ENCODE data around the gene KCNC3. TPM values are rescaled to one million over a fixed set of nuclear protein-coding genes. Genes with fewer than 3 reads are reported as not detected.

Gene KCNC3
- polyA plus RNA-seq, 1 experiment: not detected

GRCh38 chr19:50272263-50272897 is 56.8 kb downstream of the KCNC3 start:
- DNase-seq (ENCODE audit: low read depth, low spot score): no peak
- ChIA-PET CTCF (no interaction called here), POLR2A (no interaction called here)
- Histone ChIP-seq H3K4me3 (ENCODE audit: low read depth, low read length) (no peak overlapping the region), H3K27me3 (ENCODE audit: control insufficient read depth, insufficient read depth, low read length) (no peaks in the 10 kb centered on the region), H3K27ac (ENCODE audit: low read depth, low read length) (no peak overlapping the region), H3K9me3 (ENCODE audit: control insufficient read depth, insufficient read depth, low read length) (peaks cover 13% of the 10 kb centered on the region; the same call in 1 of the 2 replicates)
- no peak for TF ChIP-seq CTCF (IDR thresholded peaks at IDR 0.05; ENCODE audit: low read depth, low read length)

- ChIA-PET CTCF (no interaction called here), POLR2A (no interaction called here)
- H3K27me3 ChIP-seq (ENCODE audit: control insufficient read depth, insufficient read depth, low read length): no peaks in the 10 kb centered on the region
Measured at GRCh38 chr19:50269653-50270052, 59.5 kb downstream of the KCNC3 start.

GRCh38 chr19:50268501-50268900 is 60.7 kb downstream of the KCNC3 start:
- Histone ChIP-seq H3K9me3 (ENCODE audit: control insufficient read depth, insufficient read depth, low read length) (peaks cover 8% of the 10 kb centered on the region; the same call in 1 of the 2 replicates), H3K27me3 (ENCODE audit: control insufficient read depth, insufficient read depth, low read length) (no peaks in the 10 kb centered on the region), H3K4me3 (ENCODE audit: low read depth, low read length) (no peak overlapping the region), H3K27ac (ENCODE audit: low read depth, low read length) (no peak overlapping the region)
- TF ChIP-seq CTCF (IDR thresholded peaks at IDR 0.05; ENCODE audit: low read depth, low read length): no peak
- CTCF ChIA-PET: no interaction called here
- no peak for DNase-seq (ENCODE audit: low read depth, low spot score)
- POLR2A ChIA-PET: no interaction called here

More at GRCh38 chr19:50269653-50270052, 59.5 kb downstream of the KCNC3 start:
- Histone ChIP-seq H3K27ac (ENCODE audit: low read depth, low read length) (no peak overlapping the region), H3K4me3 (ENCODE audit: low read depth, low read length) (no peak overlapping the region), H3K9me3 (ENCODE audit: control insufficient read depth, insufficient read depth, low read length) (peaks cover 8% of the 10 kb centered on the region; the same call in 1 of the 2 replicates)
- no peak for DNase-seq (ENCODE audit: low read depth, low spot score)
- no peak for TF ChIP-seq CTCF (IDR thresholded peaks at IDR 0.05; ENCODE audit: low read depth, low read length)

- peaks cover 11% of the 10 kb centered on the region for H3K9me3 ChIP-seq (ENCODE audit: control insufficient read depth, insufficient read depth, low read length)
- no peak overlapping the region for H3K27ac ChIP-seq (ENCODE audit: low read depth, low read length)
- no peaks in the 10 kb centered on the region for H3K27me3 ChIP-seq (ENCODE audit: control insufficient read depth, insufficient read depth, low read length)
- no peak overlapping the region for H3K4me3 ChIP-seq (ENCODE audit: low read depth, low read length)
- ChIA-PET CTCF (no interaction called here), POLR2A (no interaction called here)
- TF ChIP-seq CTCF (IDR thresholded peaks at IDR 0.05; ENCODE audit: low read depth, low read length): no peak
- DNase-seq (ENCODE audit: low read depth, low spot score): no peak
Measured at GRCh38 chr19:50268041-50268440, 61.1 kb downstream of the KCNC3 start.

GRCh38 chr19:50266896-50267295 is 62.3 kb downstream of the KCNC3 start:
- ChIA-PET POLR2A (no interaction called here), CTCF (no interaction called here)
- Histone ChIP-seq H3K4me3 (ENCODE audit: low read depth, low read length) (no peak overlapping the region), H3K27ac (ENCODE audit: low read depth, low read length) (no peak overlapping the region), H3K9me3 (ENCODE audit: control insufficient read depth, insufficient read depth, low read length) (peaks cover 13% of the 10 kb centered on the region), H3K27me3 (ENCODE audit: control insufficient read depth, insufficient read depth, low read length) (no peaks in the 10 kb centered on the region)
- DNase-seq (ENCODE audit: low read depth, low spot score): no peak
- TF ChIP-seq CTCF (IDR thresholded peaks at IDR 0.05; ENCODE audit: low read depth, low read length): no peak
